ENCODE data around the gene ABCC2.

- TF ChIP-seq, protein P1, sequence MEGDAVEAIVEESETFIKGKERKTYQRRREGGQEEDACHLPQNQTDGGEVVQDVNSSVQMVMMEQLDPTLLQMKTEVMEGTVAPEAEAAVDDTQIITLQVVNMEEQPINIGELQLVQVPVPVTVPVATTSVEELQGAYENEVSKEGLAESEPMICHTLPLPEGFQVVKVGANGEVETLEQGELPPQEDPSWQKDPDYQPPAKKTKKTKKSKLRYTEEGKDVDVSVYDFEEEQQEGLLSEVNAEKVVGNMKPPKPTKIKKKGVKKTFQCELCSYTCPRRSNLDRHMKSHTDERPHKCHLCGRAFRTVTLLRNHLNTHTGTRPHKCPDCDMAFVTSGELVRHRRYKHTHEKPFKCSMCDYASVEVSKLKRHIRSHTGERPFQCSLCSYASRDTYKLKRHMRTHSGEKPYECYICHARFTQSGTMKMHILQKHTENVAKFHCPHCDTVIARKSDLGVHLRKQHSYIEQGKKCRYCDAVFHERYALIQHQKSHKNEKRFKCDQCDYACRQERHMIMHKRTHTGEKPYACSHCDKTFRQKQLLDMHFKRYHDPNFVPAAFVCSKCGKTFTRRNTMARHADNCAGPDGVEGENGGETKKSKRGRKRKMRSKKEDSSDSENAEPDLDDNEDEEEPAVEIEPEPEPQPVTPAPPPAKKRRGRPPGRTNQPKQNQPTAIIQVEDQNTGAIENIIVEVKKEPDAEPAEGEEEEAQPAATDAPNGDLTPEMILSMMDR (IDR thresholded peaks at IDR 0.05; ENCODE audit: borderline replicate concordance, extremely low read depth, low read length, poor library complexity, severe bottlenecking) = no peak
- TF ChIP-seq EZH2 (IDR thresholded peaks at IDR 0.05; ENCODE audit: borderline replicate concordance, low read depth, low read length, severe bottlenecking) = no peak
Observed at GRCh38 chr10:99799613-99800012, 17.2 kb downstream of the ABCC2 start.
